Fibroblast of pulmonary artery (primary cell): ENCODE data around the gene TNFRSF1A.

Experiments
- DNase-seq: peaks from one replicate; pipeline ENCODE4 v3.0.0-alpha.2; 2010; ENCODE audit warnings: low read depth
- H3K4me3 ChIP-seq: replicated peaks from 2 replicates; pipeline ENCODE4 v1.5.1; 2011; ENCODE audit warnings: low read depth, mild to moderate bottlenecking, control low read depth, low read length, moderate library complexity
- TF ChIP-seq, protein P1 (sequence below): IDR thresholded peaks from 2 replicates; pipeline ENCODE4 v1.5.1; 2011; ENCODE audit warnings: mild to moderate bottlenecking, control low read depth, low read length, inconsistent platforms; ENCODE audit errors: missing control alignments

Gene TNFRSF1A

DNA sequence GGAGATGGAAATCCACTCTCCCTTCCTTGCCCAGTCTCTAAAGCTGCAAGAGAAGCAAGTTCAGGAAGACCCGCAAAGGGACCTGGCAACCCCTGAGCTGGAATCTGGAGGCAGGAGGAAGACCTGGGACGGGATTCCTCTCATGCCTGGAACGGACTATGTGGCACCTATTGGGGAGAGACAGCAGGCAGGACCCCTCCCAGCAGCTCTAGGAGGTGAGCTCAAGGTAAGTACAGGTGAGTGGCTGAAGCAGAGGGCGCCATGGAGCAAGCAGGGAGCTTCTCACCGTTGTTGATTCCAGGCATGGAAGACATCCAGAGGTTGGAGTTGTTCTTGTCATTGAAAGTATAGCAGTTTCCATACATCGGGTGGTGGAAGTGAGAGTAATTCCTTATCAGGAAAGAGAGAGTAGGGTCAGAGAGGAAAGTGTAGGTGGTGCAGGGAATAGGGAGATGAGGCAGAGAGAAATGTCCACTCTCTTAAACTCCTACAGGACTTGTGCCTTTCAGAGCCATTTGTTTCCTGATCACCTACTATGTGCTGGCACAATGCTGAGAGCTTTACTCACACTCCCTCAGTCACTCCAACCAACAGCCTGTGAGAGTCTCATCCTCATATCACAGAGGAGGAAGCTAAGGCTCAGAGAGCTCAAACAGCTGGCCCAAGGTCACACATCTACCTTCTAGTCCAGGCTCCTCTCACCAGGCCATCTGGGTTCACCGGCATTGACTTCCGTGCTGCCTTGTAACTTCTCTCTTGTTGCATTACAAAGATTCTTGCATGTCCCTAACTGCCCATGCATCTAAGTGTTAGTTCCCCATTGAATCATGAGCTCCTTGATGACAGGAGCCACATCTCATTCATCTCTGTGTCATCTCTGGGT lies 13.9 kb upstream of the TNFRSF1A start:
- no peak overlapping the region for H3K4me3 ChIP-seq
- TF ChIP-seq, protein P1, sequence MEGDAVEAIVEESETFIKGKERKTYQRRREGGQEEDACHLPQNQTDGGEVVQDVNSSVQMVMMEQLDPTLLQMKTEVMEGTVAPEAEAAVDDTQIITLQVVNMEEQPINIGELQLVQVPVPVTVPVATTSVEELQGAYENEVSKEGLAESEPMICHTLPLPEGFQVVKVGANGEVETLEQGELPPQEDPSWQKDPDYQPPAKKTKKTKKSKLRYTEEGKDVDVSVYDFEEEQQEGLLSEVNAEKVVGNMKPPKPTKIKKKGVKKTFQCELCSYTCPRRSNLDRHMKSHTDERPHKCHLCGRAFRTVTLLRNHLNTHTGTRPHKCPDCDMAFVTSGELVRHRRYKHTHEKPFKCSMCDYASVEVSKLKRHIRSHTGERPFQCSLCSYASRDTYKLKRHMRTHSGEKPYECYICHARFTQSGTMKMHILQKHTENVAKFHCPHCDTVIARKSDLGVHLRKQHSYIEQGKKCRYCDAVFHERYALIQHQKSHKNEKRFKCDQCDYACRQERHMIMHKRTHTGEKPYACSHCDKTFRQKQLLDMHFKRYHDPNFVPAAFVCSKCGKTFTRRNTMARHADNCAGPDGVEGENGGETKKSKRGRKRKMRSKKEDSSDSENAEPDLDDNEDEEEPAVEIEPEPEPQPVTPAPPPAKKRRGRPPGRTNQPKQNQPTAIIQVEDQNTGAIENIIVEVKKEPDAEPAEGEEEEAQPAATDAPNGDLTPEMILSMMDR, result no peak
- no peak for DNase-seq

DNA sequence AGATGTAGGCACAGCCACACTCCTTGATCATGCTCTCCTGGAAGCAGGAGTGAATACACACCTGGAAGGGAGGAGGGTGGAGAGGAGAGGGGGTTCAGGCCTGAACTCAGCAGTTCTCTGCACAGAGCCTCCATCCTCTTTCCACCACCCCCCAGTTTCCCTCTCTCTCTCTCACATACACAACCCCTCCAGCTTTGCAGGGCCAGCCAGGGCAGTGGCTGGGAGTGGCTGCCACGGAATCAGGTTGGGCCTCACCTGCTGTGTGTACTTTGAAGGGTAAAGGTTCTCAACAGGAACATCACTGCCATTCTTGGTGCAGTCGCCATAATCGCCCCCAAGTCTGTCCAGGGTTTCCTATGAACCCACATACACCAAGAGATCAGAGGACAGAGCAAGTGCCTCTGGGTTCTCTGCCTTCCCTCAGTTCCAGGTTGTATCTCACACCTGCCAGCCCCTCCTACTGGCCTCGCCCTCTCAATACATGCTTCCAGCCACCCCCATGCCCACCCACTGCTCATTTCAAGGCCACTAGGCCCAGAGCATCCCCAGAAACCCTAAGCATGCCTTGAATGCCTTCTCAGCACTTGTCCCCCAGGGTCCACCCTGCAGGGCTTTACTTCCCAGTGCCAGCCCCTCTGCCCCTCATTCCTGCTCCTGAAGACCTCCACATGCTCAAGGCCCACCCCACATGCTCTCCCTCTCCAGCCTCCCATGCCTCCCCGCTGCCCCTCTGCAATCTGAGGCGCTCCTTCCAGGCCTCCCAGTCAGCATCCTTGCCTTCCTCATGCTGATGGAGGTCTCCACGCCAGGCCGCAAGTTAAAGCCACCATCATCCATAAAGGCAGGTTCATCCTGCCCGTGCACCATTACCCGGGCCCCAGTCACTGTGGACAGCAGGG lies 12.9 kb upstream of the TNFRSF1A start:
- H3K4me3 ChIP-seq, result no peak overlapping the region
- DNase-seq, result no peak
- TF ChIP-seq, protein P1, result no peak

- DNase-seq, result no peak
- no peak overlapping the region for H3K4me3 ChIP-seq
- TF ChIP-seq, protein P1, result no peak
Observed at GRCh38 chr12:6352193-6353173, 10.6 kb upstream of the TNFRSF1A start.

GRCh38 chr12:6351622-6352021 lies 9.7 kb upstream of the TNFRSF1A start:
- H3K4me3 ChIP-seq, result no peak overlapping the region
- TF ChIP-seq, protein P1, result no peak
- DNase-seq, result no peak

DNA sequence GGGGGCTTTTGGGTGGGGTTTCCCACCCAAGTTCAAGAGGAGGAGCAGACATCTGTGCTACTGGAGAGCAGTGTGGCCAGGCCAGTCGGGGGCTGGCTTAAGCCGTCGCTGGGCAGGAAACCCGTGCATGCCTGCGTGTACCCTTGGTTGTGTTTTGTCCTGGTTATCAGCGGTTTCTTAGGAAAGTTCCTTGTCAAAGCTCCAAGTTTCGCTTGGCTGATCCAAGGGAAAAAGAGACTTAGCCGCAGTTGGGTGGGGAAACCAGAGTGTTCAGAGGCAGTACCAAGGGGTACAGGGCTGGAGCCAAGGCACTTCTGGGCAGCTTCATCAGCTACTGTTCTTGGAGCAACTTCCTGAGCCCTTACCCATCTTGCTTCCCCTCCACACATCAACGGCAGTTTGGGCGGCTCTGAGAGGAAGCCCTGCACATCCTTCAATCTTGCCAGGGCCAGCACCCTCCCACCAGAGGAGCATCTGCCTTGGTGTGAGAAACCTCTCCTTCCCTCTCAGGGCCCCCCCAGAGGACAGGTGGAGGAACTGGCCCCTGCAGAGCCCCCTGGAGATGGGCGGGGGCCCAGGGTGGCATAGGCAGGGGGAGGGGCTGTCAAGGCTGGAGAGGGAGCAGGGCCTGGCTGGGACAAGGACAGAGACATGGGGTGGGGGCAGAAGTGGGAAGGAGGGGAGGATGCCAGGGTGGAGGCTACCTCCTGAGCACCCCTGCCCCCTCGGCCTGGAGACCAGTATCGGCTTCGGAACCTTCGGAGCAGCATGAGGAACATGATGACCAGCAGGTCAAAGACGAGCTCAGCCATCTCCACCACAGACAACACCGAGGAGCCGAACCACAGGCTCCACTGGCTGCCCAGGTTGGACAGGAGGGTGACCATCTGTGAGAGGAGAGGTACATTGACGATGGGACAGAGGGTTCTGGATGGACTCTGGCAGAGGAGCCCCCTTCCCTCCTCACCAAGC lies 5.8 kb upstream of the TNFRSF1A start:
- peak; percentile 97 for DNase-seq
- H3K4me3 ChIP-seq, result no peak overlapping the region
- TF ChIP-seq, protein P1, result no peak
